Spinal cord (tissue), 10 donors: ENCODE measurements around the gene JPH2. TPM values are rescaled to one million over a fixed set of nuclear protein-coding genes. Genes with fewer than 3 reads are reported as not detected.
A peak's percentile ranks its signal among the peaks of the same experiment; 100 is the strongest.

Experiments
- DNase-seq, 6 donors: peaks; one replicate each; pipeline versions ENCODE4 v3.0.0 to v3.0.0-alpha.2; 2013 to 2015; ENCODE audit warnings: low spot score in 6 of 6, low read depth in 4 of 6
- H3K27ac ChIP-seq: one replicate; pipeline ENCODE4 v1.5.1; 2013; ENCODE audit warnings: low read depth, low read length, control low read depth
- H3K27me3 ChIP-seq: one replicate; pipeline ENCODE4 v1.6.1; 2013; ENCODE audit warnings: low read length; ENCODE audit not compliant: control insufficient read depth, insufficient read depth
- H3K36me3 ChIP-seq: one replicate; pipeline ENCODE4 v1.6.1; 2013; ENCODE audit warnings: low read length; ENCODE audit not compliant: control insufficient read depth, insufficient read depth
- H3K4me1 ChIP-seq: one replicate; pipeline ENCODE4 v1.6.1; 2013; ENCODE audit warnings: low read length; ENCODE audit not compliant: control insufficient read depth, insufficient read depth
- H3K4me3 ChIP-seq: one replicate; pipeline ENCODE4 v1.5.1; 2013; ENCODE audit warnings: low read depth, low read length, control low read depth
- H3K9me3 ChIP-seq: one replicate; pipeline ENCODE4 v1.6.1; 2013; ENCODE audit warnings: low read length; ENCODE audit not compliant: control insufficient read depth, insufficient read depth
- WGBS: methylation state at CpG from one replicate; pipeline ENCODE4 v1.1.5; 2013; ENCODE audit warnings: missing lambda C conversion rate; ENCODE audit not compliant: insufficient coverage; 5-methylcytosine and 5-hydroxymethylcytosine counted together
- polyA plus RNA-seq, 2 donors: library from polyadenylated mRNA; unstranded; fragments of 120-200 nt; gene quantifications; one replicate each; pipeline ENCODE4 v1.2.1, GENCODE V29; 2013; ENCODE audit not compliant: insufficient read length in 2 of 2
- total RNA-seq, 2 donors: library from RNA; depleted of rRNA in 1 of 2; stranded (reverse); fragments of 120-200 nt in 1 of 2; fragments of >200 nt in 1 of 2; gene quantifications; one replicate each; pipeline versions ENCODE4 v1.2.3 to v1.2.4, GENCODE V29; 2013 to 2014
- donor health status: healthy.

JPH2 gene
- total and polyA plus RNA-seq, 4 donors = 1.4 to 2.5 (median 1.6) TPM

GRCh38 chr20:44204832-44205215, 17.8 kb upstream of the JPH2 start:
- no peaks in the 10 kb centered on the region for H3K9me3 ChIP-seq
- H3K27me3 ChIP-seq = no peaks in the 10 kb centered on the region
- H3K27ac ChIP-seq = no peak overlapping the region
- H3K36me3 ChIP-seq = peaks cover 25% of the 10 kb centered on the region
- no peaks in the 10 kb centered on the region for H3K4me1 ChIP-seq
- no peak for DNase-seq
- H3K4me3 ChIP-seq = no peak overlapping the region
- 90% methylated on average over 7 of the region's 10 CpGs for WGBS

- DNase-seq = no peak
- no peaks in the 10 kb centered on the region for H3K27me3 ChIP-seq
- no peak overlapping the region for H3K4me3 ChIP-seq
- no peak overlapping the region for H3K27ac ChIP-seq
- H3K9me3 ChIP-seq = no peaks in the 10 kb centered on the region
- no CpG with 5 or more reads among the region's 4 CpGs for WGBS
- H3K4me1 ChIP-seq = no peaks in the 10 kb centered on the region
- H3K36me3 ChIP-seq = peaks cover 28% of the 10 kb centered on the region
Observed at GRCh38 chr20:44204156-44204831, 17.3 kb upstream of the JPH2 start.

- no peaks in the 10 kb centered on the region for H3K4me1 ChIP-seq
- no peak overlapping the region for H3K4me3 ChIP-seq
- no peaks in the 10 kb centered on the region for H3K9me3 ChIP-seq
- H3K36me3 ChIP-seq = peaks cover 28% of the 10 kb centered on the region
- WGBS = no CpG with 5 or more reads among the region's 2 CpGs
- H3K27me3 ChIP-seq = no peaks in the 10 kb centered on the region
- no peak overlapping the region for H3K27ac ChIP-seq
- DNase-seq = no peak
Observed at GRCh38 chr20:44203161-44203560, 16.2 kb upstream of the JPH2 start.

GRCh38 chr20:44200983-44201382, 14.0 kb upstream of the JPH2 start:
- no peaks in the 10 kb centered on the region for H3K4me1 ChIP-seq
- H3K9me3 ChIP-seq = no peaks in the 10 kb centered on the region
- no peak overlapping the region for H3K4me3 ChIP-seq
- no peak overlapping the region for H3K27ac ChIP-seq
- peaks cover 34% of the 10 kb centered on the region for H3K36me3 ChIP-seq
- no peak for DNase-seq
- H3K27me3 ChIP-seq = no peaks in the 10 kb centered on the region
- no CpG with 5 or more reads among the region's 2 CpGs for WGBS

GRCh38 chr20:44200371-44200770, 13.4 kb upstream of the JPH2 start:
- peaks cover 29% of the 10 kb centered on the region for H3K36me3 ChIP-seq
- no peak for DNase-seq
- H3K4me3 ChIP-seq = no peak overlapping the region
- no peaks in the 10 kb centered on the region for H3K27me3 ChIP-seq
- 100% methylated on average over 3 of the region's 4 CpGs for WGBS
- no peaks in the 10 kb centered on the region for H3K9me3 ChIP-seq
- no peaks in the 10 kb centered on the region for H3K4me1 ChIP-seq
- H3K27ac ChIP-seq = no peak overlapping the region

GRCh38 chr20:44199877-44200276, 12.9 kb upstream of the JPH2 start:
- Histone ChIP-seq H3K4me3 (no peak overlapping the region), H3K9me3 (no peaks in the 10 kb centered on the region), H3K27ac (no peak overlapping the region), H3K4me1 (no peaks in the 10 kb centered on the region), H3K27me3 (no peaks in the 10 kb centered on the region), H3K36me3 (peaks cover 25% of the 10 kb centered on the region)
- WGBS = 92% methylated on average over 4 of the region's 4 CpGs
- DNase-seq = no peak

- Histone ChIP-seq H3K4me1 (no peaks in the 10 kb centered on the region), H3K27me3 (no peaks in the 10 kb centered on the region), H3K9me3 (no peaks in the 10 kb centered on the region), H3K36me3 (peaks cover 20% of the 10 kb centered on the region), H3K4me3 (no peak overlapping the region), H3K27ac (no peak overlapping the region)
- WGBS = 100% methylated on average over 2 of the region's 4 CpGs
- no peak for DNase-seq
Observed at GRCh38 chr20:44198872-44199271, 11.9 kb upstream of the JPH2 start.

GRCh38 chr20:44196271-44196670, 9.3 kb upstream of the JPH2 start:
- Histone ChIP-seq H3K4me1 (no peaks in the 10 kb centered on the region), H3K27ac (no peak overlapping the region), H3K27me3 (no peaks in the 10 kb centered on the region), H3K9me3 (no peaks in the 10 kb centered on the region), H3K4me3 (no peak overlapping the region), H3K36me3 (peaks cover 13% of the 10 kb centered on the region)
- peak in 1 of 6 donors; percentile 14 for DNase-seq
- WGBS = 40% methylated on average over 1 of the region's 3 CpGs

GRCh38 chr20:44195605-44196004, 8.6 kb upstream of the JPH2 start:
- no peaks in the 10 kb centered on the region for H3K4me1 ChIP-seq
- DNase-seq = no peak
- H3K27ac ChIP-seq = no peak overlapping the region
- WGBS = no CpG with 5 or more reads among the region's 1 CpG
- H3K27me3 ChIP-seq = no peaks in the 10 kb centered on the region
- H3K9me3 ChIP-seq = no peaks in the 10 kb centered on the region
- peaks cover 13% of the 10 kb centered on the region for H3K36me3 ChIP-seq
- no peak overlapping the region for H3K4me3 ChIP-seq

GRCh38 chr20:44193801-44194200, 6.8 kb upstream of the JPH2 start:
- no peak for DNase-seq
- Histone ChIP-seq H3K4me3 (no peak overlapping the region), H3K9me3 (no peaks in the 10 kb centered on the region), H3K36me3 (peaks cover 6% of the 10 kb centered on the region), H3K4me1 (peaks cover 1% of the 10 kb centered on the region), H3K27me3 (no peaks in the 10 kb centered on the region), H3K27ac (no peak overlapping the region)
- no CpG with 5 or more reads among the region's 2 CpGs for WGBS
